ENCODE results near the gene ZNF469. TPM values are rescaled to one million over a fixed set of nuclear protein-coding genes. Genes with fewer than 3 reads are reported as not detected.

ZNF469 gene
- total RNA-seq, 1 donor from 2014 or later = 1.5 TPM

- TF ChIP-seq CTCF (conservative IDR thresholded peaks at IDR 0.05) = no peak
- Mint-ChIP-seq H3K4me3 (no peak overlapping the region), H3K27me3 (peaks cover 45% of the 10 kb centered on the region), H3K36me3 (no peaks in the 10 kb centered on the region), H3K9me3 (no peaks in the 10 kb centered on the region), H3K4me1 (ENCODE audit: unreplicated experiment) (peaks cover 6% of the 10 kb centered on the region), H3K27ac (no peak overlapping the region)
- no peak for DNase-seq (ENCODE audit: extremely low spot score, unreplicated experiment)
These were observed 3.4 kb downstream of the ZNF469 start for GRCh38 chr16:88385831-88386815.

- Mint-ChIP-seq H3K9me3 (no peaks in the 10 kb centered on the region), H3K4me1 (ENCODE audit: unreplicated experiment) (peaks cover 4% of the 10 kb centered on the region), H3K4me3 (no peak overlapping the region), H3K36me3 (no peaks in the 10 kb centered on the region), H3K27me3 (peaks cover 45% of the 10 kb centered on the region), H3K27ac (no peak overlapping the region)
- DNase-seq (ENCODE audit: extremely low spot score, unreplicated experiment) = no peak
- TF ChIP-seq CTCF (conservative IDR thresholded peaks at IDR 0.05) = no peak
These were observed 4.5 kb downstream of the ZNF469 start for GRCh38 chr16:88387180-88387765.

GRCh38 chr16:88387941-88388627 lies 5.3 kb downstream of the ZNF469 start:
- DNase-seq (ENCODE audit: extremely low spot score, unreplicated experiment) = no peak
- Mint-ChIP-seq H3K9me3 (no peaks in the 10 kb centered on the region), H3K27ac (no peak overlapping the region), H3K36me3 (no peaks in the 10 kb centered on the region), H3K27me3 (peaks cover 47% of the 10 kb centered on the region), H3K4me1 (ENCODE audit: unreplicated experiment) (no peaks in the 10 kb centered on the region), H3K4me3 (no peak overlapping the region)
- no peak for TF ChIP-seq CTCF (conservative IDR thresholded peaks at IDR 0.05)

- H3K27ac Mint-ChIP-seq = no peak overlapping the region
- no peak for TF ChIP-seq CTCF (conservative IDR thresholded peaks at IDR 0.05)
- H3K9me3 Mint-ChIP-seq = no peaks in the 10 kb centered on the region
- peaks cover 46% of the 10 kb centered on the region for H3K27me3 Mint-ChIP-seq
- no peak overlapping the region for H3K4me3 Mint-ChIP-seq
- no peaks in the 10 kb centered on the region for H3K36me3 Mint-ChIP-seq
- H3K4me1 Mint-ChIP-seq (ENCODE audit: unreplicated experiment) = no peaks in the 10 kb centered on the region
- DNase-seq (ENCODE audit: extremely low spot score, unreplicated experiment) = no peak
These were observed 6.4 kb downstream of the ZNF469 start for GRCh38 chr16:88389191-88389590.

- H3K4me1 Mint-ChIP-seq (ENCODE audit: unreplicated experiment) = no peaks in the 10 kb centered on the region
- DNase-seq (ENCODE audit: extremely low spot score, unreplicated experiment) = no peak
- H3K9me3 Mint-ChIP-seq = no peaks in the 10 kb centered on the region
- peaks cover 41% of the 10 kb centered on the region for H3K27me3 Mint-ChIP-seq
- TF ChIP-seq CTCF (conservative IDR thresholded peaks at IDR 0.05) = no peak
- H3K4me3 Mint-ChIP-seq = no peak overlapping the region
- H3K36me3 Mint-ChIP-seq = no peaks in the 10 kb centered on the region
- H3K27ac Mint-ChIP-seq = no peak overlapping the region
These were observed 6.9 kb downstream of the ZNF469 start for GRCh38 chr16:88389621-88390160.
